ENCODE results near the gene IFI6.

GRCh38 chr1:27666294-27666693 is 5.7 kb downstream of the IFI6 start:
- no peak for TF ChIP-seq CTCF (IDR thresholded peaks at IDR 0.05)
- no peak for TF ChIP-seq POLR2A (IDR thresholded peaks at IDR 0.05)
- TF ChIP-seq POLR2AphosphoS5 (IDR thresholded peaks at IDR 0.05): no peak
